ENCODE measurements around the gene ASTN2.

ASTN2 gene

GRCh38 chr9:117363006-117363405 is 51.9 kb downstream of the ASTN2 start:
- DNase-seq: no peak

- no peak for DNase-seq
Measured at GRCh38 chr9:117359910-117360309, 54.9 kb downstream of the ASTN2 start.

GRCh38 chr9:117355542-117355941 is 59.3 kb downstream of the ASTN2 start:
- DNase-seq: no peak

DNA sequence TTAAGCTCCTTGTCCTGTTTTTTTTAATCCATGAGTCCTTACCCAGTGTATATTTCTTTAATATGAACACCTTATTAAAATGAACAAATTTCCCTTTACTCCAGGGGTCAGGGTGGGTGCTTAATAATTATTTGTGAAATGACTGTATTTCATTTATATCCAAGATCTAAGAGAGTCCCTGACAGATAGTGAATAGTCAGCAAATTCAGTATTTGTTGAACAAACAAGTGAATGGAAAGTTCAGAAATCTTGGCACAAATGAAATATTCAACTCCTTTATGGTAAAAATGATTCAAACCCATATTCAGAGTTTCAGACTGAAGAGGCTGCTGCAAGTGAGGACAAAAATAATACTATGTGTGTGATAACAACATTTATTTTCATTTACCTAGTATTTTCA is 59.9 kb downstream of the ASTN2 start:
- no peak for DNase-seq

GRCh38 chr9:117354244-117354847 is 60.5 kb downstream of the ASTN2 start:
- DNase-seq: no peak

- DNase-seq: no peak
Measured at GRCh38 chr9:117344892-117345660, 69.8 kb downstream of the ASTN2 start.

- no peak for DNase-seq
Measured at GRCh38 chr9:117343427-117343826, 71.4 kb downstream of the ASTN2 start.

DNA sequence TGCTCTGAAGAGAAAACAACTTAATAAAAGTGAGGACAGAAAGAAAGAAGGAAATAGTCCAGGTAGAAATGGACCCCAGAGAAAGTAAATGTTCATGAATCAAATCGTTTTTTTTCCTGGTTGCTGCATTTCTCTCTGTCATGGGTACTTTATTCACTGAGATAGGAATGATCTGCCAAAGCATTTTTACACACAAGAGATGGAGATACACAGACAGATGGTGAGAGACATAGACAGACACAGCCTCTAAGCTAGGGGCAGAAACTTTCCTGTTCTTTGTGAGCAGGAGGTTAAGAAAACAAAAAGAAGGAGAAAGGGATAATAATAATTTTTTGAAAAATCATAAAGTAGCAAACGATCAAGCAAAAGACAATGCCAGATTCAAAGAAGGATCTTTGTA is 73.7 kb downstream of the ASTN2 start:
- DNase-seq: no peak

DNA sequence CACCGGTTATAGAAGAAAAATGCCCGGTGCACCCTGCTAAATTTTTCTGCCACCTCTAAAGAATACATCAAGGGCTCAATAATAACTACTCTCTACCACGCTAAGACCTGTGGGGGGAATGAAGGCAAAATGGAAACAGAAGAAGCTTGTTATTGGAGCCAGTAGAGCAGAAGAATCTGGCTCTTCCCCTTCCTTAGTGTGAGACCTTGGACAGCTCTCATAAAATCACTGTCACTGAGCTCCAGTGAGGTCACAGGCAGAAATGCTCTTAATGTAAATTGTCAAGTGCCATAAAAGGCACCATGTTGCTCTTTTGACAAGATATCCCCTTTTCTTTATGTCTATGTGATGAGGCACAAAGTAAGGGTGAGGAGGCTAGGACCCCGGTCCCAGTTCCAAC is 74.4 kb downstream of the ASTN2 start:
- DNase-seq: no peak

DNA sequence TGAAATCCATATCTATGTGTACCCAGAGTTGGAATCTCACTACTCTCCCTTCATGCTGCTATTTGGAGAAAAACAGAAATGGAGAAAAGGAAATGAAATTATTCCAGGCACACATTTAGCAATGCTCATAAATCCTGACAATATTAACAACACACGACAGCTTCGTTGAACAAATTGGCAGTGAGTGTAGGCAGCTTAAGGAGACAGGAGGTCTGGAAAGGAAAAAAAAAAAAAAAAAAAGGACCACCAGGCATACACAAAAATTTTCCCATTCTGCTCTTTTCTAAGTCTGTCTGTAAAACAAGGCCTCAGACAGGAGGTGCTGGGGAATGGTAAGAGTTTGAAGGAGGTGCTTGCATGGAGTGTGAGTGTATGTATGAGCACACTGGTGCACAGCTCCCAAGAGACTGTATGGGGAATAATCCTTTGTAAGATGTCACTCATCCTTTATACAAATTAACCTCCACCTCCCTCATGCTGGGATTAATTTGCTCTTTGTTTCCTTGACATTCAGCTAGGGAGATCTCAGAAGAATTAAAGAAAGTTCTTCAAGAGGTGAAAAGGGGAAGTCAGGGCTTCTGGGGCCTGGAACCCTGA is 78.9 kb downstream of the ASTN2 start:
- DNase-seq: no peak

GRCh38 chr9:117334101-117334500 is 80.8 kb downstream of the ASTN2 start:
- DNase-seq: no peak

GRCh38 chr9:117325831-117326230 is 89.0 kb downstream of the ASTN2 start:
- DNase-seq: no peak

DNA sequence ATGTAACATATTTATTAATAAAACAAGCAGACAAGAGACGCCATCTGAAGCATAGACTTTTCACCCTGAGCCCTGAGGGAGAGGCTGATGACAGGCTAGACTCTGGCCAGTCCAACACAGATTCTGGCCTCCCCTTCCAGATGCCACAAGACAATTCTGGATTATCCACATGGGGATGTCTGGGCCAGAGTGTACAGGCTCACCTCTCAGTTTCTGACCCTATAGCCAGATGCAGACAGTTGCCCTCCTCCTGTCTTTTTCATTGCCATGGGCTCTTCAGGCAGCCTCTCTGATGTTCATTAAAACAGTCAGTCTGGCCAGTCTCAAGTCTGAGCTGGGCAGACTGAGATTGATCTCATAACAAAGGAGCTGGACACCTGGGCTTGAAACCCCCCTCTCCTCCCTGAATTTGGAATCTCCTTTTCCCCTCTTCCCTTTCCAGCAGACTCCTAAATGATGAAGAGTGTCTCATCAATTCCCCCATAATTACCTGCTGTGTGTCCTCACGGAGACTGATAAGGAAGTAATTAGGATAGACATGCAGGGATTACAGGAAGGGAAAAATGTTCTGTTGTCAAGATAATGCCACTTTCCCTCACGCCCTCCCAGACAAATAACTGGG is 89.6 kb downstream of the ASTN2 start:
- DNase-seq: no peak

- no peak for DNase-seq
Measured at GRCh38 chr9:117323390-117323789, 91.5 kb downstream of the ASTN2 start.

GRCh38 chr9:117317192-117317591 is 97.7 kb downstream of the ASTN2 start:
- DNase-seq: no peak

GRCh38 chr9:117315236-117315635 is 99.6 kb downstream of the ASTN2 start:
- DNase-seq: no peak

DNA sequence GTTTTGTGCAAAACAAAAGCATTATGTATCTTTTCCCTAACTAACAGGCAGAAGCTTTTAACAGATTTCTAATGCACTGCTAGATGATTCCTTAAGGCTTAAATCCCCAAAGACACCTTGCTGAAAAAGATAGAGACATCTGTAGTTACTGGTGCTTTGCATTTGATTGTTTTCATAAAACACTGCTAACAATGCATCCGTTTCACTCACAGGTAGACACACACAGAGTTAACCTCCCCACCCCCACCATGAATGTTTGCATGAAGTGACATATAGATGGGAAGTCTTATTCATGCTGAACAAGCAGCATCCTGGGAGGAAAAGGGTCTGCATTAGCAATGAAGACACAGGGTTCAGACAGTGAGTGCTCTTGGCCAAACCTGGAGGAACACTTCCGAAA is 100.9 kb downstream of the ASTN2 start:
- no peak for DNase-seq

DNA sequence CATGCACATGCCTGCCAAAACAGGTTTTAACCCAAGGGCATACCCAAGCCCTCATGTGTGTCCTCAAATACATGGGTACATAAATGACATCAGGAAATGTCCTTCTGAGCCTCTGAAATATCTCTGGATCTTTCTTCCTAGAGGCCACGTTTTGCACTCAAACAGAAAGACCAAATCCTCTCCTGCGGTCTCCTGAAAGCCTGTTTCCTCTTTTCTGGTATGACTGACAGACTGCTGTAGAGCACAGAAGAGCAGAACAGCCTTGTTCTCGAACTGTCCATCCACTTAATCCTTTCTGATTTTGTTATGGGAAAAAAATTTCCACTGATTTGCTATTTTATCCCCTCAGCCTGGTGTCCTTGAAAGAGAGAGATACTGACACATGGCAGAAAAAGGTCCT is 107.2 kb downstream of the ASTN2 start:
- no peak for DNase-seq

DNA sequence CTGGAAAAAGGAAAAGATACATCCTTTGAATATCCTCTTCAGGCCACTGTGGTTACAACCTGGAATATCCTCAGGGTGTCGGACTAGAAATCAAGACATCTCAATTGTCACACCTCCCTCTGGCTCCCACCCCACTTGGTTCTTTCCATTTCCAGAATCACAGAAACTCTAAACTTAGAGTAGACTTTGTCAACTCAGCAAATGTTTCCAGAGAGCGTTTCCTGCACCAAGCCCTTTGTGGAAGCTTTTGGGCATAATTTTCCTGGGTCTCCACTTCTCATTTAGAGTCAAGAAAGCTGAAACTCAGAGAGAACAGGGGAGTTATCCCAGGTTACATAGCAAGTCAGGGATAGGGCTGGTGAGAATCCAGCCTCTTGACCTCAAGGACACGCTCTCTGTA is 108.8 kb downstream of the ASTN2 start:
- DNase-seq: no peak

GRCh38 chr9:117305454-117305853 is 109.4 kb downstream of the ASTN2 start:
- DNase-seq: no peak

DNA sequence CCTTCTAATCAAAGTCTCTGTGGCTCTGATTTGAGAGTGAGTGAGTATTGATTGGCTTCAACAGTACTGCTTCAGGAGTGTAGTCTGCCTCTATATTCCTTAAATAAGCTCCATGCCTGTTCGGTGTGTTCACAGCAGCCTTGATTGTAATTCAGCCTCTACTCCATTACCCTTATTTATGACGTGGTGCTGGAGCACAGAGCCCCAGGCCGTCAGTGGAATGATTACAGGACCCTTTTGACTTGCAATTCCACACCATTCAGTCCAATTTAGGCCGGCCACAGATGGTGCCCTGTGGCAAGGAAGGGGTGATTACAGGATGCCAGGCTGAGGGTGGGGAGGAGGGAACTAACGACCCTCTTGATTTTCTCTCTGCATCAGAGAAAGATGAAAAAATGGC is 110.3 kb downstream of the ASTN2 start:
- DNase-seq: no peak

DNA sequence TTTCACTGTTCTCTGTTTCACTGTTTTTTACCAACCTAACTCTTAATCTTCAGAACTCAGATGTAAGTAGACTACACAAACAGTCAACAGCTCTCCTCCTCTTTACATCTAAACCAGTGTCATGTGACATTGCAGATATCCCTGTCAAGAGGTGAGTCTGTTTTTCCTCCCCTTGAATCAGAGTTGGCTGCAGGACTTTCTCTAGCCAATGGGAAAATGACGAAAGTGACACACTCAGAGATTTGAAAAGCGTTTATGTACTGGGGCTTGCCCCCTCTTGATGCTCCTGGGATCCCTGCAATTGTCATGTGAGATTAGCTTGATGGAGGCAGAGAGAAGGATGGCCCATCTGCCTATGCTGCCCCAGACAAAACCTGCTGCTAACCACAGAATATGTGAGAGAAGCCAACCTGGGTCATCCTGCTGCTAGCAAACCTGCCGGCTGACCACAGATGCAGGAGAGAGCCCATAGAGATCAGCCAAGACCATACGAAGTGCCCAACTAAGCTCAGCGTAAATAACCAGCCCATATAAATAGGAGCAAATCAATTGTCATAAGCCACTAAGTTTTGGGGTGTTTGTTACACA is 111.1 kb downstream of the ASTN2 start:
- DNase-seq: no peak

- DNase-seq: no peak
Measured at GRCh38 chr9:117302487-117302886, 112.4 kb downstream of the ASTN2 start.
